ENCODE results near the gene CD82. TPM values are rescaled to one million over a fixed set of nuclear protein-coding genes. Genes with fewer than 3 reads are reported as not detected.

The CD82 gene
- total and polyA plus RNA-seq, 2 of the 13 experiments (the other 11 are each of a cell fraction or from before 2014, with no cell fraction given), result 0.05 TPM; not detected in 1

GRCh38 chr11:44580701-44581100, 15.2 kb downstream of the CD82 start:
- Histone ChIP-seq H3K9me3 (ENCODE audit: low read length) (no peaks in the 10 kb centered on the region), H3K36me3 (replicated peaks in 1 of 2; ENCODE audit: control insufficient read depth in 1 of 2, insufficient read depth in 2 of 2, low read length in 2 of 2) (no peaks in the 10 kb centered on the region), H2AFZ (ENCODE audit: low read length) (no peak overlapping the region), H3K27ac (ENCODE audit: extremely low read length, insufficient read depth, low read length) (no peak overlapping the region), H3K4me2 (ENCODE audit: low read depth, low read length) (no peak overlapping the region), H4K20me1 (ENCODE audit: insufficient read depth, low read length) (no peaks in the 10 kb centered on the region), H3K4me3 (replicated peaks in 1 of 3; ENCODE audit: insufficient read depth in 1 of 3, low read depth in 2 of 3, low read length in 3 of 3) (no peak overlapping the region), H3K27me3 (ENCODE audit: control insufficient read depth in 1 of 2, insufficient read depth in 2 of 2, low read length in 2 of 2) (peaks cover 1 to 22% of the 10 kb centered on the region in 2 experiments), H3K79me2 (ENCODE audit: insufficient read depth, low read length) (no peaks in the 10 kb centered on the region), H3K9ac (ENCODE audit: insufficient read depth, low read depth, low read length) (no peak overlapping the region), H3K4me1 (ENCODE audit: insufficient read depth, low read length) (peaks cover 15% of the 10 kb centered on the region)
- FAIRE-seq (no peak), DNase-seq (ENCODE audit: low spot score) (no peak), ATAC-seq (no peak)
- intact Hi-C loops (cut with micrococcal nuclease; ENCODE audit: unreplicated experiment), result no loop called here
- whole genome bisulfite sequencing (ENCODE audit: low lambda C conversion rate), result 0% methylated on average over 2 of the region's 2 CpGs
- ChIA-PET CTCF (ENCODE audit: low intra/inter-chr PET ratio, low total read pairs) (no interaction called here), POLR2A (no interaction called here)
- TF ChIP-seq THAP11 (CRISPR knock-in tag; IDR thresholded peaks at IDR 0.05) (no peak), BCL3 (CRISPR knock-in tag; IDR thresholded peaks at IDR 0.05) (no peak)
- in situ Hi-C loops (cut with HindIII; ENCODE audit: extremely low pct_ligation_motif_present, low pct_unique_long_range_greater_than_20kb), result no loop called here
- no TSS peak for BruUV-seq (replicated peaks)

- POLR2A ChIA-PET, result no interaction called here
- H3K27ac ChIP-seq (ENCODE audit: extremely low read length, insufficient read depth, low read length), result no peak overlapping the region
- in situ Hi-C loops (cut with HindIII; ENCODE audit: extremely low pct_ligation_motif_present, low pct_unique_long_range_greater_than_20kb), result no loop called here
- no peak for TF ChIP-seq ELF3 (CRISPR knock-in tag; IDR thresholded peaks at IDR 0.05)
- TF ChIP-seq ZNF503 (CRISPR knock-in tag; IDR thresholded peaks at IDR 0.05), result no peak
- no peak for TF ChIP-seq CERS6 (CRISPR knock-in tag; IDR thresholded peaks at IDR 0.05)
- no peak for TF ChIP-seq ZNF768 (CRISPR knock-in tag; IDR thresholded peaks at IDR 0.05)
- no peak for TF ChIP-seq CSRNP1 (CRISPR knock-in tag; IDR thresholded peaks at IDR 0.05)
- TF ChIP-seq ZBTB2 (CRISPR knock-in tag; IDR thresholded peaks at IDR 0.05; ENCODE audit: low read depth), result no peak
- TF ChIP-seq ZNF337 (CRISPR knock-in tag; IDR thresholded peaks at IDR 0.05; ENCODE audit: borderline replicate concordance, low read depth), result no peak
- TF ChIP-seq ZNF749 (CRISPR knock-in tag; IDR thresholded peaks at IDR 0.05; ENCODE audit: borderline replicate concordance), result no peak
- TF ChIP-seq HOXA3 (CRISPR knock-in tag; IDR thresholded peaks at IDR 0.05), result no peak
- TF ChIP-seq ZNF788 (CRISPR knock-in tag; IDR thresholded peaks at IDR 0.05; ENCODE audit: borderline replicate concordance), result no peak
Observed at GRCh38 chr11:44581246-44581645, 15.8 kb downstream of the CD82 start.

More at GRCh38 chr11:44581246-44581645, 15.8 kb downstream of the CD82 start:
- H4K20me1 ChIP-seq (ENCODE audit: insufficient read depth, low read length), result no peaks in the 10 kb centered on the region
- no peaks in the 10 kb centered on the region for H3K9me3 ChIP-seq (ENCODE audit: low read length)
- FAIRE-seq (no peak), ATAC-seq (no peak), DNase-seq (ENCODE audit: low spot score) (no peak)
- CTCF ChIA-PET (ENCODE audit: low intra/inter-chr PET ratio, low total read pairs), result no interaction called here
- H3K4me1 ChIP-seq (ENCODE audit: insufficient read depth, low read length), result peaks cover 15% of the 10 kb centered on the region
- peaks cover 3 to 22% of the 10 kb centered on the region in 2 experiments for H3K27me3 ChIP-seq (ENCODE audit: control insufficient read depth in 1 of 2, insufficient read depth in 2 of 2, low read length in 2 of 2)
- H3K4me2 ChIP-seq (ENCODE audit: low read depth, low read length), result no peak overlapping the region
- no peak overlapping the region for H3K4me3 ChIP-seq (replicated peaks in 1 of 3; ENCODE audit: insufficient read depth in 1 of 3, low read depth in 2 of 3, low read length in 3 of 3)
- BruUV-seq (replicated peaks), result no TSS peak
- intact Hi-C loops (cut with micrococcal nuclease; ENCODE audit: unreplicated experiment), result no loop called here
- H3K9ac ChIP-seq (ENCODE audit: insufficient read depth, low read depth, low read length), result no peak overlapping the region
- H3K79me2 ChIP-seq (ENCODE audit: insufficient read depth, low read length), result no peaks in the 10 kb centered on the region
- no peak overlapping the region for H2AFZ ChIP-seq (ENCODE audit: low read length)
- WGBS (ENCODE audit: low lambda C conversion rate), result 10% methylated on average over 2 of the region's 3 CpGs
- no peaks in the 10 kb centered on the region for H3K36me3 ChIP-seq (replicated peaks in 1 of 2; ENCODE audit: control insufficient read depth in 1 of 2, insufficient read depth in 2 of 2, low read length in 2 of 2)
